B cell (primary cell): ENCODE results near the gene TGFBI.

Experiments
- EZH2 ChIP-seq: IDR thresholded peaks from 2 replicates; pipeline ENCODE4 v1.6.1; 2012; ENCODE audit warnings: borderline replicate concordance, low read depth, mild to moderate bottlenecking, moderate library complexity, low read length; ENCODE audit not compliant: insufficient read depth, poor library complexity, severe bottlenecking
- TF ChIP-seq, protein P1 (sequence below): fragments of 200-600 bp; IDR thresholded peaks from one replicate; pipeline ENCODE4 v1.8.0; 2022; ENCODE audit warnings: antibody characterized with exemption, mild to moderate bottlenecking

DNA sequence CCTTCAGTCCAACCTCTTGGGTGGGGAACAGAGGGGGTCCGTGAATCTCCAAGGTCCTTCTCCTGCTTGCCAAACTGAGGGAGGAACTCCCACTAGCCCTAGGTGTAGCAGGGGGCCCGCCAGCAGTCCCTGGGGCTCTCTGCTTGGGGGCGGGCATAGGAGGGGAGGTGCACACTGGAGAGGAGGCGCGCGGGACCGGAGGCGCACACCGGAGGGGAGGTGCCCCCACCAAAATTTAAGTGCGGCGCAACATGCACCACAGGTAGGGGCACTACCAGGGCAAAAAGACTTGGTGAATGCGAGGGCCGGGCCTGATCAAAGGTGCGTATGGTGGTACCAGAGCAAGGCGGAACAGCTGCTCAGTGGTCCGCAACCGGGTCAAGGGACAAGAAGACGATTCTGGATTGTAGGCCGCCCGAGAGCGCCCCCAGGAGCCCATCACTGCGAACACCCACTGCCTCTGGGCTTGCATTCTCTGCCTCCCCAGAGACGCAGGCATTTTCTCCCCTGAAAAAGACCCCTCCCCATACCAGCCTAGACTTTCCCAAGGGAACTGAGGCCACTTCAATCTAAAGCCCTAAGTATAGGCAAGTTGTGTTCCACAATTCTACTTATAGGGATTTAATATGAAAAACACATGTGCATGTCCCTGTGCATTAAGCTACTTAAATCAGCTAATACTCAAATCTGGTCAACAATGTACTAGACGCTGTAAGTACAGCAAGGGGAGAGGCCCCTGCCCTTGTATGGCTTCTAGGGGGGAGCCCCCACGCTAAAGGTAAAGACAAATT is 50.6 kb downstream of the TGFBI start:
- no peak for TF ChIP-seq EZH2
- TF ChIP-seq, protein P1, sequence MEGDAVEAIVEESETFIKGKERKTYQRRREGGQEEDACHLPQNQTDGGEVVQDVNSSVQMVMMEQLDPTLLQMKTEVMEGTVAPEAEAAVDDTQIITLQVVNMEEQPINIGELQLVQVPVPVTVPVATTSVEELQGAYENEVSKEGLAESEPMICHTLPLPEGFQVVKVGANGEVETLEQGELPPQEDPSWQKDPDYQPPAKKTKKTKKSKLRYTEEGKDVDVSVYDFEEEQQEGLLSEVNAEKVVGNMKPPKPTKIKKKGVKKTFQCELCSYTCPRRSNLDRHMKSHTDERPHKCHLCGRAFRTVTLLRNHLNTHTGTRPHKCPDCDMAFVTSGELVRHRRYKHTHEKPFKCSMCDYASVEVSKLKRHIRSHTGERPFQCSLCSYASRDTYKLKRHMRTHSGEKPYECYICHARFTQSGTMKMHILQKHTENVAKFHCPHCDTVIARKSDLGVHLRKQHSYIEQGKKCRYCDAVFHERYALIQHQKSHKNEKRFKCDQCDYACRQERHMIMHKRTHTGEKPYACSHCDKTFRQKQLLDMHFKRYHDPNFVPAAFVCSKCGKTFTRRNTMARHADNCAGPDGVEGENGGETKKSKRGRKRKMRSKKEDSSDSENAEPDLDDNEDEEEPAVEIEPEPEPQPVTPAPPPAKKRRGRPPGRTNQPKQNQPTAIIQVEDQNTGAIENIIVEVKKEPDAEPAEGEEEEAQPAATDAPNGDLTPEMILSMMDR = no peak
